Measurements from ENCODE around the gene HNRNPD. TPM values are rescaled to one million over a fixed set of nuclear protein-coding genes. Genes with fewer than 3 reads are reported as not detected.
"Not testable (repeated sequence)": the region's sequence is repeated elsewhere in the genome, so short reads cannot be mapped to it uniquely, and the experiment has no call there.

HNRNPD gene
- total and polyA plus RNA-seq, 10 of the 15 experiments (the other 5 are each of a cell fraction or from before 2014, with no cell fraction given): 76.6 to 882 (median 265) TPM

GRCh38 chr4:82303063-82303462, 70.7 kb downstream of the HNRNPD start:
- H4K20me1 ChIP-seq (ENCODE audit: control insufficient read depth, insufficient read depth); H3K27me3 ChIP-seq (replicated peaks in 1 of 2; ENCODE audit: control insufficient read depth in 2 of 2, insufficient read depth in 2 of 2, low read length in 1 of 2); in situ Hi-C loops (cut with MboI); DNase-seq (ENCODE audit: low read depth, low spot score); ATAC-seq; H3K4me2 ChIP-seq (ENCODE audit: control insufficient read depth, insufficient read depth); RAD21 ChIA-PET (ENCODE audit: unreplicated experiment); FAIRE-seq; POLR2A ChIA-PET; SMC1A ChIA-PET (ENCODE audit: uncharacterized antibody, unreplicated experiment); H3K4me1 ChIP-seq (ENCODE audit: control insufficient read depth, insufficient read depth, low read length); intact Hi-C loops (cut with micrococcal nuclease; ENCODE audit: unreplicated experiment); H3K36me3 ChIP-seq (ENCODE audit: control insufficient read depth in 2 of 2, insufficient read depth in 2 of 2, low read length in 1 of 2); H3K4me3 ChIP-seq; H3K9me3 ChIP-seq (replicated peaks; ENCODE audit: control insufficient read depth, insufficient read depth, low read length); H3K79me2 ChIP-seq (ENCODE audit: control insufficient read depth, insufficient read depth, low read length); H2AFZ ChIP-seq (ENCODE audit: control insufficient read depth, low read depth, low read length); H3K9ac ChIP-seq (ENCODE audit: control insufficient read depth, insufficient read depth, low read length); CTCF ChIA-PET; BruUV-seq (replicated peaks); H3K27ac ChIP-seq (ENCODE audit: control insufficient read depth, insufficient read depth): not testable (repeated sequence)
- WGBS (ENCODE audit: insufficient coverage, insufficient replicate concordance, low lambda C conversion rate, missing lambda C conversion rate): 84% methylated on average over 7 of the region's 13 CpGs

Small RNA genes lying within 50 kb of the gene (small RNA-seq; reads per million reads assigned to genes)
- gene RF00150: not detected

Other genes with a start within 250 kb of the HNRNPD start
- 227 and 277 TPM in 2 replicates for gene HNRNPDL, start 56.5 kb upstream of the HNRNPD start, total RNA-seq (2014; rRNA removed)
- gene HNRNPDL, start 56.5 kb upstream of the HNRNPD start, total RNA-seq (2014; rRNA removed; fragmentation: Illumina TruSeq; extraction: Trizol): 418 and 442 TPM in 2 replicates
- gene HNRNPDL, start 56.5 kb upstream of the HNRNPD start, total RNA-seq (2021): 314 and 323 TPM in 2 replicates
- 385 and 621 TPM in 2 replicates for gene HNRNPDL, start 56.5 kb upstream of the HNRNPD start, polyA plus RNA-seq (2011; rRNA removed)
- 437 and 523 TPM in 2 replicates for gene HNRNPDL, start 56.5 kb upstream of the HNRNPD start, polyA plus RNA-seq (2014; fragmentation: Illumina TruSeq; extraction: Trizol)
- gene HNRNPDL, start 56.5 kb upstream of the HNRNPD start, polyA plus RNA-seq (2014; fragmentation: Nextera tagmentation; extraction: Ambion mirVana): 100 to 1,000 TPM; 281 to 367 TPM
- gene HNRNPDL, start 56.5 kb upstream of the HNRNPD start, polyA plus RNA-seq (2014; rRNA removed): 429 and 510 TPM in 2 replicates
- gene HNRNPDL, start 56.5 kb upstream of the HNRNPD start, polyA plus RNA-seq (2016; fragmentation: Nextera tagmentation; extraction: Ambion mirVana): 100 to 1,000 TPM; 217 to 233 TPM
- gene ENOPH1, start 56.6 kb upstream of the HNRNPD start, total RNA-seq (2014; rRNA removed): 47.4 and 52.2 TPM in 2 replicates
- gene ENOPH1, start 56.6 kb upstream of the HNRNPD start, total RNA-seq (2014; rRNA removed; fragmentation: Illumina TruSeq; extraction: Trizol): 51.1 and 54.5 TPM in 2 replicates
- 45.1 and 46.1 TPM in 2 replicates for gene ENOPH1, start 56.6 kb upstream of the HNRNPD start, total RNA-seq (2021)
- gene ENOPH1, start 56.6 kb upstream of the HNRNPD start, polyA plus RNA-seq (2011; rRNA removed): 24.4 and 32.2 TPM in 2 replicates
- gene ENOPH1, start 56.6 kb upstream of the HNRNPD start, polyA plus RNA-seq (2014; fragmentation: Illumina TruSeq; extraction: Trizol): 61.2 and 78.4 TPM in 2 replicates
- 10 to 100 TPM; 37.4 to 43.1 TPM for gene ENOPH1, start 56.6 kb upstream of the HNRNPD start, polyA plus RNA-seq (2014; fragmentation: Nextera tagmentation; extraction: Ambion mirVana)
- gene ENOPH1, start 56.6 kb upstream of the HNRNPD start, polyA plus RNA-seq (2014; rRNA removed): 41.3 and 44.1 TPM in 2 replicates
- 10 to 100 TPM; 81.1 to 83.6 TPM for gene ENOPH1, start 56.6 kb upstream of the HNRNPD start, polyA plus RNA-seq (2016; fragmentation: Nextera tagmentation; extraction: Ambion mirVana)
- gene TMEM150C, start 188.0 kb upstream of the HNRNPD start, total RNA-seq (2014; rRNA removed): 0.05 TPM in 1 of 2 replicates, not detected in the other
- 0.04 and 0.09 TPM in 2 replicates for gene TMEM150C, start 188.0 kb upstream of the HNRNPD start, total RNA-seq (2014; rRNA removed; fragmentation: Illumina TruSeq; extraction: Trizol)
- gene TMEM150C, start 188.0 kb upstream of the HNRNPD start, total RNA-seq (2021): 0.13 TPM in 2 replicates
- gene TMEM150C, start 188.0 kb upstream of the HNRNPD start, polyA plus RNA-seq (2011; rRNA removed): not detected in 2 replicates
- 0.06 and 0.13 TPM in 2 replicates for gene TMEM150C, start 188.0 kb upstream of the HNRNPD start, polyA plus RNA-seq (2014; fragmentation: Illumina TruSeq; extraction: Trizol)
- under 1 TPM; 0.05 to 0.21 TPM for gene TMEM150C, start 188.0 kb upstream of the HNRNPD start, polyA plus RNA-seq (2014; fragmentation: Nextera tagmentation; extraction: Ambion mirVana)
- 0.04 and 0.27 TPM in 2 replicates for gene TMEM150C, start 188.0 kb upstream of the HNRNPD start, polyA plus RNA-seq (2014; rRNA removed)
- under 1 TPM; 0.77 to 0.78 TPM for gene TMEM150C, start 188.0 kb upstream of the HNRNPD start, polyA plus RNA-seq (2016; fragmentation: Nextera tagmentation; extraction: Ambion mirVana)